ENCODE data around the gene CDCA4. TPM values are rescaled to one million over a fixed set of nuclear protein-coding genes. Genes with fewer than 3 reads are reported as not detected.

The CDCA4 gene
- polyA plus RNA-seq, 1 experiment = 6.8 TPM

DNA sequence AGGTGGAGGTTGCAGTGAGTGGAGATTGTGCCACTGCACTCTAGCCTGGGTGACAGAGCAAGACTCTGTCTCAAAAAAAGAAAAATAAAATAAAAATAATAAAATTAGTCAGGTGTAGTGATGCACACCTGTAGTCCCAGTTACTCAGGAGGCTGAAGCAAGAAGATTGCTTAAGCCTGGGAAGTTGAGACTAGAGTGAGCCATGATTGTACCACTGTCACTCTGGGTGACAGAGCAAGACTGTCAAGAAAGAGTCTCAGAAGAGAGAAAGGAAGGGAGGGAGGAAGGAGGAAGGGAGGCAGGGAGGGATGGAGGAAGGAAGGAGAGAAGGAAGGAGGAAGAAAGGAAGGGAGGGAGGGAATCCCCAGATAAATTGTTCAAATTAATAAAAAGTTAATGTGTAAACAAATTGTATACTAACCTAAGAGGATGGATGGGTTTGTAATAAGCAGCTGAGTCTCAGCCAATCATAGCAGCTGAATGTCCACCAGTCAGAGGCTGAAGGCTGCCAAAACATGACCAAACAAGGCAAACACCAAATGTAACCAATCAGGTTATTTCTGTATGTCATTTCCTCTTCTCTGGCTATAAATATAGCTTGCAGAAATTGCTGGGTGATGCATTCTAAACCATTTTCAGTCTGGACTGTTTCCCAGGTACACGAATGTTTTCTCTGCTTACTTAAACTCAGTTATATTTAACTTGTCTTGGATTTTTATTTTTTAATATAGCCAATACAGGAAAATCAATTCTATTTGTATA is 6.1 kb upstream of the CDCA4 start:
- H3K9me3 ChIP-seq (ENCODE audit: control insufficient read depth, insufficient read depth, low read length) = peaks cover 4% of the 10 kb centered on the region; the same call in 1 of the 2 replicates
- POLR2A ChIA-PET = interaction anchor here (0.7 kb wide), 1 partner anchor 27 kb away, joined by 3 read pairs; no protein-coding TSS in a partner anchor
- no peaks in the 10 kb centered on the region for H3K27me3 ChIP-seq (ENCODE audit: control insufficient read depth, insufficient read depth, low read length)
- CTCF ChIA-PET = no interaction called here
- no peak overlapping the region for H3K4me3 ChIP-seq (ENCODE audit: low read depth, low read length)
- TF ChIP-seq, protein P1, sequence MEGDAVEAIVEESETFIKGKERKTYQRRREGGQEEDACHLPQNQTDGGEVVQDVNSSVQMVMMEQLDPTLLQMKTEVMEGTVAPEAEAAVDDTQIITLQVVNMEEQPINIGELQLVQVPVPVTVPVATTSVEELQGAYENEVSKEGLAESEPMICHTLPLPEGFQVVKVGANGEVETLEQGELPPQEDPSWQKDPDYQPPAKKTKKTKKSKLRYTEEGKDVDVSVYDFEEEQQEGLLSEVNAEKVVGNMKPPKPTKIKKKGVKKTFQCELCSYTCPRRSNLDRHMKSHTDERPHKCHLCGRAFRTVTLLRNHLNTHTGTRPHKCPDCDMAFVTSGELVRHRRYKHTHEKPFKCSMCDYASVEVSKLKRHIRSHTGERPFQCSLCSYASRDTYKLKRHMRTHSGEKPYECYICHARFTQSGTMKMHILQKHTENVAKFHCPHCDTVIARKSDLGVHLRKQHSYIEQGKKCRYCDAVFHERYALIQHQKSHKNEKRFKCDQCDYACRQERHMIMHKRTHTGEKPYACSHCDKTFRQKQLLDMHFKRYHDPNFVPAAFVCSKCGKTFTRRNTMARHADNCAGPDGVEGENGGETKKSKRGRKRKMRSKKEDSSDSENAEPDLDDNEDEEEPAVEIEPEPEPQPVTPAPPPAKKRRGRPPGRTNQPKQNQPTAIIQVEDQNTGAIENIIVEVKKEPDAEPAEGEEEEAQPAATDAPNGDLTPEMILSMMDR (IDR thresholded peaks at IDR 0.05; ENCODE audit: low read depth, low read length) = no peak
- H3K27ac ChIP-seq (ENCODE audit: low read depth, low read length) = peak overlapping the region; percentile 21
- DNase-seq (ENCODE audit: low read depth, low spot score) = no peak

DNA sequence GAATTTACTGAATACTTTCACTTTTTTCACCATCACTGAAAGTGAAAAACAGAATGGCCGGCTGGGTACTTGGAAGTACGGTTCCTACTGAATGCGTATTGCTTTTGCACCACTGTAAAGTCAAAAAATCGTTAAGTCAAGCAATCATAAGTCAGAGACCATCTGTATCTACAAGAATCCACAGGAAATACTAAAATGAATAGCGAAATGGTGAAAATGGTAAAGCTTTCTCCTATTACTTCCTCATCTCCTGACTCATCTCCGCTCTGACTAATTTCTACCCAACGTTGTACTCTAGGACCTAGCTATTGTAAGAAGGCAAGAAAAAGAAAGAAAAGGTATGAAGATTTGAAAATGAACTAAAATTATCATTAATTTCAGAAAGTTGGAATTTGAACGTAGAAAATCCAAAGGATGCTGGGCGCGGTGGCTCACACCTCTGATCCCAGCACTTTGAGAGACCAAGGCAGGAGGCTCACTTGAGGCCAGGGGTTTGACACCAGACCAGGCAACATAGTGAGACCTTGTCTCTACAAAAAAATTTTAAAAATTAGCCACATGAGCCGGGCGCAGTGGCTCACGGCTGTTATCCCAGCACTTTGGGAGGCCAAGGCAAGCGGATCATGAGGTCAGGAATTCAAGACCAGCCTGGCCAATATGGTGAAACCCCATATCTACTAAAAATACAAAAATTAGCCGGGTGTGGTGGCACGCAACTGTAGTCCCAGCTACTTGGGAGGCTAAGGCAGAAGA is 5.3 kb upstream of the CDCA4 start:
- Histone ChIP-seq H3K4me3 (ENCODE audit: low read depth, low read length) (no peak overlapping the region), H3K27ac (ENCODE audit: low read depth, low read length) (no peak overlapping the region), H3K9me3 (ENCODE audit: control insufficient read depth, insufficient read depth, low read length) (peaks cover 4% of the 10 kb centered on the region; the same call in 1 of the 2 replicates), H3K27me3 (ENCODE audit: control insufficient read depth, insufficient read depth, low read length) (no peaks in the 10 kb centered on the region)
- POLR2A ChIA-PET = no interaction called here
- CTCF ChIA-PET = interaction anchor here (0.9 to 1.0 kb wide), 2 partner anchors 20 to 49 kb away, joined by 3 read pairs; no protein-coding TSS in a partner anchor
- TF ChIP-seq, protein P1 (IDR thresholded peaks at IDR 0.05; ENCODE audit: low read depth, low read length) = no peak
- no peak for DNase-seq (ENCODE audit: low read depth, low spot score)

DNA sequence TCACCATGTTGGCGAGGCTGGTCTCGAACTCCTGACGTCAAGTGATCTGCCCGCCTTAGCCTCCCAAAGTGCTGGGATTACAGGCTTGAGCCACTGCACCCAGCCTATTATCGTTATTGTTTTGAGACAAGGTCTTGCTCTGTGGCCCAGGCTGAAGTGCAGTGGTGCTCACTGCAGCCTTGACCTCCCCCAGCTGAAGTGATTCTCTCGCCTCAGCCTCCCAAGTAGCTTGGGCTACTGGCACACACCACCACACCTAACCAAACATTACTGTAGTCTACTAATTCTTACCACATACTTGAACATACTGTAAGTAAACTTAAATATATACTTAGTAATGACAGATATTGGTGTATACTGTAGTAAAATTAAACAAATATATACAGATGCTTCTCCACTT is 4.5 kb upstream of the CDCA4 start:
- CTCF ChIA-PET = interaction anchor here (0.9 to 1.6 kb wide), 4 partner anchors 20 to 50 kb away, joined by 3 to 4 read pairs (median 3); no protein-coding TSS in a partner anchor

DNA sequence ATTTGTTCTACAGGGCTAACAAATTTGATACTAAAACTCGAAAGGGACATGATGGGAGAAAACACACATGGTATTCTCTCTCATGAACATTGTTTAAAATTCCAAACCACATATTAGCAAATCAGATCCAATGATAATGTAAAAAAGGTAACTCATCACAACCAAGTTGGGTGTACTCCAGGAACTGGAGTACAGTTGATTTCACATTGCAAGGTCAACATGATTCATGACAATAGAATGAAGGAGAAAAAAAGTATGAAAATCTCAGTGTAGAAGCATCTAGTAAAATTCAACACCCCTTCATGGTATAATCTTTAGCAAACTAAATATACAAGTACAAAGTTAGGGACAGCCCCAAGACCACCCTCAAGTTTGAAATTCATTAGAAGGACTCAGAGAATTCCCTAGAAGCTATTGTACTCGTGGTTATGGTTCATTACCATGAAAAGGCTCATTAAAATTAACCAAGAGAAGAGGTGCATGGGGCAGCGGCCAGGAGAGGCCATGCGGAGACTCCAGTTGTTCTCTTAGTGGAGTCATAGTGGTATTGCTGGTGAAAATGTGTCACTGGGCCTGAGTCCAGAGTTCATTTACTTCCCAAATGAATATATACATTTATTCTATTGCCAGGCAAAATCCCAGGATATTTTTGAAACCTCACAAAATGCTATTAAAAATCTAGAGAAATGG is 3.1 kb upstream of the CDCA4 start:
- H3K27ac ChIP-seq (ENCODE audit: low read depth, low read length) = peak overlapping the region; percentile 89
- no peak for DNase-seq (ENCODE audit: low read depth, low spot score)
- POLR2A ChIA-PET = no interaction called here
- no peak overlapping the region for H3K4me3 ChIP-seq (ENCODE audit: low read depth, low read length)
- H3K9me3 ChIP-seq (ENCODE audit: control insufficient read depth, insufficient read depth, low read length) = peaks cover 4% of the 10 kb centered on the region; the same call in 1 of the 2 replicates
- TF ChIP-seq, protein P1 (IDR thresholded peaks at IDR 0.05; ENCODE audit: low read depth, low read length) = no peak
- no peaks in the 10 kb centered on the region for H3K27me3 ChIP-seq (ENCODE audit: control insufficient read depth, insufficient read depth, low read length)
- CTCF ChIA-PET = interaction anchor here (1.1 to 1.6 kb wide), 4 partner anchors 21 to 63 kb away, joined by 3 to 4 read pairs (median 4); no protein-coding TSS in a partner anchor

More for the DNA sequence above, 4.5 kb upstream of the CDCA4 start:
- TF ChIP-seq, protein P1 (IDR thresholded peaks at IDR 0.05; ENCODE audit: low read depth, low read length) = no peak
- H3K9me3 ChIP-seq (ENCODE audit: control insufficient read depth, insufficient read depth, low read length) = peaks cover 4% of the 10 kb centered on the region; the same call in 1 of the 2 replicates
- DNase-seq (ENCODE audit: low read depth, low spot score) = no peak
- H3K27me3 ChIP-seq (ENCODE audit: control insufficient read depth, insufficient read depth, low read length) = no peaks in the 10 kb centered on the region
- no peak overlapping the region for H3K4me3 ChIP-seq (ENCODE audit: low read depth, low read length)
- POLR2A ChIA-PET = no interaction called here
- H3K27ac ChIP-seq (ENCODE audit: low read depth, low read length) = peak overlapping the region; percentile 89
